ENCODE measurements around the gene ADCY5. TPM values are rescaled to one million over a fixed set of nuclear protein-coding genes. Genes with fewer than 3 reads are reported as not detected.

ADCY5 gene
- total and polyA plus RNA-seq, 4 donors, result 0.74 to 6.6 (median 2.9) TPM

- no peaks in the 10 kb centered on the region for H3K27me3 ChIP-seq (ENCODE audit: control insufficient read depth in 4 of 4, insufficient read depth in 4 of 4, low read length in 3 of 4)
- 89% methylated on average over 10 of the region's 10 CpGs for WGBS
- no peak overlapping the region for H3K4me3 ChIP-seq (ENCODE audit: low read depth in 1 of 3, low read length in 3 of 3)
- H3K9me3 ChIP-seq (ENCODE audit: control insufficient read depth in 4 of 4, low read length in 3 of 4), result no peaks in the 10 kb centered on the region
- TF ChIP-seq, protein P1, sequence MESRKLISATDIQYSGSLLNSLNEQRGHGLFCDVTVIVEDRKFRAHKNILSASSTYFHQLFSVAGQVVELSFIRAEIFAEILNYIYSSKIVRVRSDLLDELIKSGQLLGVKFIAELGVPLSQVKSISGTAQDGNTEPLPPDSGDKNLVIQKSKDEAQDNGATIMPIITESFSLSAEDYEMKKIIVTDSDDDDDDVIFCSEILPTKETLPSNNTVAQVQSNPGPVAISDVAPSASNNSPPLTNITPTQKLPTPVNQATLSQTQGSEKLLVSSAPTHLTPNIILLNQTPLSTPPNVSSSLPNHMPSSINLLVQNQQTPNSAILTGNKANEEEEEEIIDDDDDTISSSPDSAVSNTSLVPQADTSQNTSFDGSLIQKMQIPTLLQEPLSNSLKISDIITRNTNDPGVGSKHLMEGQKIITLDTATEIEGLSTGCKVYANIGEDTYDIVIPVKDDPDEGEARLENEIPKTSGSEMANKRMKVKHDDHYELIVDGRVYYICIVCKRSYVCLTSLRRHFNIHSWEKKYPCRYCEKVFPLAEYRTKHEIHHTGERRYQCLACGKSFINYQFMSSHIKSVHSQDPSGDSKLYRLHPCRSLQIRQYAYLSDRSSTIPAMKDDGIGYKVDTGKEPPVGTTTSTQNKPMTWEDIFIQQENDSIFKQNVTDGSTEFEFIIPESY (IDR thresholded peaks at IDR 0.05), result no peak
- TF ChIP-seq EGR1 (IDR thresholded peaks at IDR 0.05; ENCODE audit: low read depth in 2 of 2), result no peak
- no peak for TF ChIP-seq FOXA2 (IDR thresholded peaks at IDR 0.05)
- TF ChIP-seq REST (IDR thresholded peaks at IDR 0.05), result no peak
- no peak for TF ChIP-seq FOXA1 (IDR thresholded peaks at IDR 0.05)
- no peaks in the 10 kb centered on the region for H3K36me3 ChIP-seq (ENCODE audit: control insufficient read depth in 4 of 4, insufficient read depth in 3 of 4, low read depth in 1 of 4, low read length in 3 of 4)
- H3K9ac ChIP-seq (ENCODE audit: low read depth in 1 of 2, low read length in 2 of 2), result no peak overlapping the region
- peaks cover 0 to 4% (median 0%) of the 10 kb centered on the region in 4 donors for H3K4me1 ChIP-seq (ENCODE audit: control insufficient read depth in 4 of 4, insufficient read depth in 4 of 4, low read length in 3 of 4)
- peak overlapping the region in 1 of 2 donors; percentile 4 for H3K27ac ChIP-seq (ENCODE audit: low read depth in 1 of 2, low read length in 2 of 2)
- DNase-seq (ENCODE audit: low spot score), result no peak
These were observed 57.9 kb downstream of the ADCY5 start for GRCh38 chr3:123390865-123391600.

DNA sequence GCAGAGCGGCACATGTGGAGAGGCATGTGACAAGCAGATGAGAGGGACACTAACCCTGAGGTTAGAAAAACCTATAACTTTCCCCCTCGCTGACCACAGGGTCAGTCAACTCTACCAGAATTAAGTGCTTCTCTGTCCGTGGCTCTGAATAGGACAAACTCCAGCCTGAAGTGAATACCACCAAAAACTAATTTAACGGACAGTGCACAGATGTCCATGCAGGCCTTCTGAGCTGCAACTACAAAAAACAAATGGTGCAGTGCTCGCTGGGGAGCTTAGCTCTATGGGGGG, 59.3 kb downstream of the ADCY5 start:
- H3K27me3 ChIP-seq (ENCODE audit: control insufficient read depth in 4 of 4, insufficient read depth in 4 of 4, low read length in 3 of 4), result no peaks in the 10 kb centered on the region

More for the DNA sequence above, 59.3 kb downstream of the ADCY5 start:
- H3K9me3 ChIP-seq (ENCODE audit: control insufficient read depth in 4 of 4, low read length in 3 of 4), result no peaks in the 10 kb centered on the region
- 72% methylated on average over 5 of the region's 5 CpGs for WGBS
- no peak for DNase-seq (ENCODE audit: low spot score)
- no peak overlapping the region for H3K9ac ChIP-seq (ENCODE audit: low read depth in 1 of 2, low read length in 2 of 2)
- H3K27ac ChIP-seq (ENCODE audit: low read depth in 1 of 2, low read length in 2 of 2), result peak overlapping the region; percentile 58 to 82
- peaks cover 0 to 7% (median 0%) of the 10 kb centered on the region in 4 donors for H3K4me1 ChIP-seq (ENCODE audit: control insufficient read depth in 4 of 4, insufficient read depth in 4 of 4, low read length in 3 of 4)
- no peaks in the 10 kb centered on the region for H3K36me3 ChIP-seq (ENCODE audit: control insufficient read depth in 4 of 4, insufficient read depth in 3 of 4, low read depth in 1 of 4, low read length in 3 of 4)
- TF ChIP-seq EGR1 (IDR thresholded peaks at IDR 0.05; ENCODE audit: low read depth in 2 of 2) (no peak), NR2F2 (IDR thresholded peaks at IDR 0.05) (peak; percentile 41), GABPA (IDR thresholded peaks at IDR 0.05 in 1 of 2, conservative IDR thresholded peaks at IDR 0.05 in 1 of 2) (no peak), HNF4G (IDR thresholded peaks at IDR 0.05) (no peak), FOXA1 (IDR thresholded peaks at IDR 0.05) (no peak), RXRA (IDR thresholded peaks at IDR 0.05) (peak; percentile 87 to 90), SP1 (IDR thresholded peaks at IDR 0.05) (no peak), REST (IDR thresholded peaks at IDR 0.05) (no peak), HNF4A (conservative IDR thresholded peaks at IDR 0.05) (no peak), TAF1 (conservative IDR thresholded peaks at IDR 0.05) (no peak), JUND (IDR thresholded peaks at IDR 0.05) (no peak), FOXA2 (IDR thresholded peaks at IDR 0.05) (no peak), YY1 (IDR thresholded peaks at IDR 0.05) (no peak), RAD21 (IDR thresholded peaks at IDR 0.05) (no peak)
- TF ChIP-seq, protein P1 (IDR thresholded peaks at IDR 0.05), result no peak
- TF ChIP-seq, protein P2, sequence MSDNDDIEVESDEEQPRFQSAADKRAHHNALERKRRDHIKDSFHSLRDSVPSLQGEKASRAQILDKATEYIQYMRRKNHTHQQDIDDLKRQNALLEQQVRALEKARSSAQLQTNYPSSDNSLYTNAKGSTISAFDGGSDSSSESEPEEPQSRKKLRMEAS (IDR thresholded peaks at IDR 0.05), result no peak
- TF ChIP-seq, protein P3, sequence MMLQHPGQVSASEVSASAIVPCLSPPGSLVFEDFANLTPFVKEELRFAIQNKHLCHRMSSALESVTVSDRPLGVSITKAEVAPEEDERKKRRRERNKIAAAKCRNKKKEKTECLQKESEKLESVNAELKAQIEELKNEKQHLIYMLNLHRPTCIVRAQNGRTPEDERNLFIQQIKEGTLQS (IDR thresholded peaks at IDR 0.05), result no peak
- TF ChIP-seq, protein P4, sequence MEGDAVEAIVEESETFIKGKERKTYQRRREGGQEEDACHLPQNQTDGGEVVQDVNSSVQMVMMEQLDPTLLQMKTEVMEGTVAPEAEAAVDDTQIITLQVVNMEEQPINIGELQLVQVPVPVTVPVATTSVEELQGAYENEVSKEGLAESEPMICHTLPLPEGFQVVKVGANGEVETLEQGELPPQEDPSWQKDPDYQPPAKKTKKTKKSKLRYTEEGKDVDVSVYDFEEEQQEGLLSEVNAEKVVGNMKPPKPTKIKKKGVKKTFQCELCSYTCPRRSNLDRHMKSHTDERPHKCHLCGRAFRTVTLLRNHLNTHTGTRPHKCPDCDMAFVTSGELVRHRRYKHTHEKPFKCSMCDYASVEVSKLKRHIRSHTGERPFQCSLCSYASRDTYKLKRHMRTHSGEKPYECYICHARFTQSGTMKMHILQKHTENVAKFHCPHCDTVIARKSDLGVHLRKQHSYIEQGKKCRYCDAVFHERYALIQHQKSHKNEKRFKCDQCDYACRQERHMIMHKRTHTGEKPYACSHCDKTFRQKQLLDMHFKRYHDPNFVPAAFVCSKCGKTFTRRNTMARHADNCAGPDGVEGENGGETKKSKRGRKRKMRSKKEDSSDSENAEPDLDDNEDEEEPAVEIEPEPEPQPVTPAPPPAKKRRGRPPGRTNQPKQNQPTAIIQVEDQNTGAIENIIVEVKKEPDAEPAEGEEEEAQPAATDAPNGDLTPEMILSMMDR (IDR thresholded peaks at IDR 0.05; ENCODE audit: low read depth, low read length, missing input control), result no peak
- H3K4me3 ChIP-seq (ENCODE audit: low read depth in 1 of 3, low read length in 3 of 3), result no peak overlapping the region

Measured in liver (tissue), 9 donors.